Central memory CD4-positive, alpha-beta T cell (primary cell): Measurements from ENCODE around the gene RAB6A.
"Not testable (repeated sequence)": the region's sequence is repeated elsewhere in the genome, so short reads cannot be mapped to it uniquely, and the experiment has no call there.

Source experiments
- DNase-seq: peaks from one replicate; pipeline ENCODE4 v3.0.0; 2022
- total RNA-seq, 3 experiments: gene quantifications; one replicate each; lab custom pipeline; 2026; lab: John Stamatoyannopoulos, UW

Gene RAB6A
- total RNA-seq: 70.4 to 167 (median 95.8) reads per million in 3 experiments

DNA sequence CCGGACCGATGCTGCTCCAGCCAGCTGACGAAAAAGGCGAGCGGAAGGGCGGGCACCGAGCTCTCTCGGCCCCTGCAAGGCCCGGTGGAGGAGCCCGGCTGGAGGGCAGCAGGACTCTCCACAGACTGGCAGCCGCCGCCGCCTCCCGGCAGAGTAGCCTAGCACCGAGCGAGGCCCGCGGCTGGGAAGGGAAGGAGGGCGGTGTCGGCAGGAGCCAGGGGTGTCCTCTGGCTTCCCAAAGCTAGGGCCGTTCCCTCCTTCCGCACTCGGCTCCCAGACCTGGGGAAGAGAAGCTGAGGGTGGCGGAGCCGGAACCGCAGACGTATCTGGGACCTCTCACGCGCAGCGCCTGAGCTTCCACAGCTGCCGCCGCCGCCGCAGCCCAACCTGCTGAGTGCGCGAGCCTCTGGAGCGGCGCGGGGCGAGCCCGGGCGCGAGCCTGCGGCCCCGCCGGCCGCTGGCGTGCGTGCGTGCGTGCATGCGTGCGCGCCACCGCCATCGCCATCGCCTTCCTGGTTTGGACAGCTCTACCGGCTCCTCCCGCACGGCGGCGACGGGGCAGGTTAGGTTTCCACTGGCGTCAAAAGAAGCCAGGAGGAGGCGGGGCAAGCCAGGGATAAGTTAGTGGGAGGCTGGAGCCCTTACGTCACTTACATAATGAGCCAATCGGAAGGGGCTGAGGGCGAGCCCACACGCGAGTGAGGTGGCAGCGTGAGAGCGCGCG lies at the start of gene RAB6A:
Gene RAB6A, minus strand, starts transcription at position 396 of the 724 bp plus-strand sequence. CDS start 439 bp downstream, outside the sequence.
- peak; percentile 100 for DNase-seq

DNA sequence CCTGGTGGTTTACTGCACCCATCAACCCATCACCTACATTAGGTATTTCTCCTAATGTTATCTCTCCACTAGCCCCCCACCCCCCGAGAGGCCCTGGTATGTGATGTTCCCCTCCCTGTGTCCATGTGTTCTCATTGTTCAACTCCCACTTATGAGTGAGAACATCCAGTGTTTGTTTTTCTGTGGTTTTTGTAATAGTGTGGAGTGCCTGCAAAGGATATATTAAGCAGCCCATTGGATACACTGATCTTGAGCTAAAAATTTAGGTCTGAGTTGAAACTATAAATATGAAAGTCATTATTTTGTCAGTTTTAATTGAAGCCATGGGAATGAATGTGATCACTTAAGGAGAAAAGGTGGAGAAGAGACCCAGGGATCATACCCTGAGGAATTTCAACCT lies 49.8 kb upstream of the RAB6A start:
- DNase-seq: no peak

DNA sequence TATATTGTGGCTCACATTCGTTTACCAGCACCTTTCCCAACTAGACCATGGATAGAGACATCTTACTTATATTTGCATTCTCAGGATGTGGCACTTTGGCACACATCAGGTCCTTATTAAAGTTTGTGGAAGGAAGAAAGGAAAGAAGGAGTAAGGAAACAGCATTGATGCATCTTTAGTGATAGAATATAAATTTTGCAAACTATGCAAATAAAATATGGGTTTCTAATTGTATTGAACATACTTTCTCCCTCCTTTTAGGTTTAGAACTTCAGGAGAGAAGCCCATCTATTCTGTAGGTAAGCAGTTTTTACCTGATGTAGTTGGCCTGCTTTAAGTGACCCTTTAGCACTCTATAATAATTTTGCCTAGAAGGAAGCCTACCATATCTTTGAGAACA lies 47.2 kb upstream of the RAB6A start:
- DNase-seq: no peak

DNA sequence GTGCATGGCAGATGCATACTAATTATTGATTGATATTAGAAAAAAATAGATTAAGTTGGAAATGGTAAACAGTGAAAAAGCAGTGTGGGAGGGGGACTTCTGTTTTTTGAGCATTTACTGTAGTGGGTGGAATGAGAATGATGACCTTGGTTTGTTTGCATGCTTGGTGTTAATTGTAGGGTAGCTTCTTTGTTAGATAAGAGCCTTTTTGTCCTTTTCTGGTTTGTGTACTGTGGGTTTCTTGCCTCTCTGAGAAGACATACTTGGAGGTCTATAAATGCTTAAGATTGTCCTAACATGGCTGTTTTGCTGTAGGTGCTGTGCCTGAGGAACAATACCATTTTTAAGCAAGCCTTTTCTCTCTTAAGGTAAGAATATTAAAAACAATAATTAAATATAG lies 43.8 kb upstream of the RAB6A start:
- no peak for DNase-seq

DNA sequence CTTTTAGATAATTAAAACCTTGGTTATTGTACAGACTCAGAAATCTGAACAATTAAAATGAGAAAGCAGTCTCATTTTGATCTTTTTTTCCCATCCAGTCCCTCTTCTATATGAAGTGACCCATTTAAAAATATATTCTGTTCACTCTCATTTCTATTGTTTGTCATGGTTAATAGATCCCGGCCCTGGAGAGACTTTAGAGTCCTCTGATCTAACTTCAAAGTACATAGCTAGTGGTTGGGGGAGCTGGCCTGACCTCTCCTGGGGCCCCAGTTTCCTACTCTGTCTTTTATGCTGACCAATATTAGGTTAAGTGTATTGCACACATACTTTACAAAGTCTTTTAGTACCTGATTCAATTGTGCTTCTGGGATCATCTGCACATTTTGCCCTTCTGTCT lies 40.3 kb upstream of the RAB6A start:
- no peak for DNase-seq

DNA sequence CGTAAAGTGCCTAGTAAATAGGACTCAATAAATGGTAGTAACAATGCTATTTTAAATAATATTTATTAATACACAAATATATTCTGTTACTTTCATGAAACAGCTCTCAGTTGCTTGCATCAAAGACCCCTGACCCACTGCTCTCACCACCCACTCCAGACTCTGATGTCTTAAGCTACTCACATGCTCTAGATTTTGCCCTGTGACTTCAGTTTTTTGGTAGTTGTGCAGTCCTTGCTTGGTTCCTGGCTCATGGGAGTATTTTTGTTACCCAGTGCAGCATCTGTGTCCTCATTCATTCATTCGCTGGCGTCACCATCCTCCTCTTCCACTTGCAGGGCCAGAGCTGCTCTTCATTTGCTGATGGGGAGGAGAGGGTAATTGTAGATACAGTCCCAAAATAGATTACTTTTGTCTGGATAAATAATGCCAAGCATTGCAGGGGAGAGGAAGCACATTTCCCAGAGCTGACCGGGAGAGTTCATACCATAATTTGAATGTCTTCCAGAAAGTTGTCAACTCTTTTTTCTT lies 39.5 kb upstream of the RAB6A start:
- DNase-seq: no peak

DNA sequence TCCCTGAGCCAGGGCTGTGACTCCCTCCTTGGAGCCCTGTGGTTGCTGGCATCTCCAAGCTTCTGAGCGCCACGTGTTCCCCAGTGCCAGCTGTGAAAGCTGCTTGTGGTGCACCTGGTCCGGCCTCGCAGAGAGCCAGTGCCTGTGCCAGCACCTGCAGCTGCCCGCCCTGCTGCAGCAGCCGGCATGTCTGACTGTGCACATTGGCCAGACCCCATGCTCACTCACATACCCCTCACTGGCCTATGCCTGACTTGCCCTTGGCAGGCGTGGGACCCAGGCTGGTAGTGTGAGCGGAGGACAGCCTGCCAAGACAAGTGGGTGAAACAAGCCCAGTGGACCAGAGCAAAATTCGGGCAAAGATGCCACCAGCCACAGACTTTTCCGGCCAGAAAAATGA lies 36.6 kb upstream of the RAB6A start:
- DNase-seq: no peak

DNA sequence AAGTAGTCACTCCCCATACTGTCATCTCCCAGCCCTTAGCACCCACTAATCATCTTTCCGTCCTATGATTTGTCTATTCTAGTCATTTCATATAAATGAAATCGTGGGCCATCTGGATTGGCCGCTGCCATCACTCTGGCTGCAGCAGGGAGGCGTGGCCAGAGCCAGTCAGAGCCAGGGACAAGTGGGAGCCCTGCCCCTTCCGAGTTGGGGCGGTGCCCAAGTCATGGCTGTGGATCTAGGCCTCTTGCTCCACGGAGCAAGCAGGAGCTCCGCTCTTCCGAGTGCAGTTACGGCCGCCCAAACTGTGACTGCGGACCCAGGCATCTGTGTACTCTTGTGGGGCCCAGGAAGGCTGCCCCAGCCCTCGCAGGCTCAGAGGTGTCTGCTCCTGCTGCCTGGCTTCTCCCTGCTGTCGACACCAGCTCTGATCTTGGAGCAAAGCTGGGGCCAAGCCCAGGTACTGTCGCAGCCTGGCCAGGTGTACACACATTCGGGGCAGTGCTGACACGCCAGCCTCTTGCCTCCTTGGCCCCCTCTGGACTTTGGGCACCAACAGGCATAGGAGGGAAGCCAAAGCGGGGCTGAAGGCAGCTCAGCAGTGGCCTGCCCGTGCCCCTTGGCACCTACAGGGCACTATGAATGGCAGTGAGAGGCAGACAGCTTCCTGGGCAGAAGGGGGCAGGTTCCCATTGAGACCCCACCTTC lies 35.2 kb upstream of the RAB6A start:
- no peak for DNase-seq

DNA sequence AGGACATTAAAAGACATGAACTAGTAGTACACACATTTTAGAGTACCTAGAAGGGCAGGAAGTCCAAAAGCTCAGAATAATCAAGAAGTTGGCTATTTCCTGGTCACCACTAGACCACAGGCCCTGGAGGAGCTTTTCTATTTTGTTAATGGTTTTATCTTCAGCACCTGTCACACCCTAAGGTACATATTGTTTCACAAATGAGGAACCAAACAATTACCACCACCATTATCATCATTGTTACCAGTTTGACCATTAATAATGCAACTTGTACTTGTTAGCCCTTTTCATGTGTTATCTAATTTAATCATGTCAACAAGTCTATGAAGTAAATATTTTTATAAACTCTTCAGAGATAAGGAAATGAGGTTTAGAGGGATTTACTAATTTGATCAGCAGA lies 31.7 kb upstream of the RAB6A start:
- DNase-seq: no peak

DNA sequence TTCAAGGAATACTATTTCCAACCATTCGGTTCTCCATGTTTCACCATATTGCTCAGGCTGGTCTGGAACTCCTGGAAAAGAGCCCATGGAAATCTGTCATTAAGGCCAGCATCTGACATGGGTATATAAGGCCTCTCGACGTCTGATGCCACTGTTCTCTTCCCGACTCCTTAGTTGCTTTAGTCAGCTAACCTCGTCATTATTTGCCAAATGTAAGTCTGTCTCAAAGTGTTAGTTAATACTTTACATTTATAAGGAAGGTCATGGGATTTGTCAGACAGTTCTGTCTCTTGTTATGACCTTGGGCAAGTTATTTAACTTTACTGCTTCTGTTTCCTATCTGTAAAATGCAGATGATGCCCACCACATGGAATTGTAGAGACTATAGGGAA lies 28.4 kb upstream of the RAB6A start:
- DNase-seq: no peak

DNA sequence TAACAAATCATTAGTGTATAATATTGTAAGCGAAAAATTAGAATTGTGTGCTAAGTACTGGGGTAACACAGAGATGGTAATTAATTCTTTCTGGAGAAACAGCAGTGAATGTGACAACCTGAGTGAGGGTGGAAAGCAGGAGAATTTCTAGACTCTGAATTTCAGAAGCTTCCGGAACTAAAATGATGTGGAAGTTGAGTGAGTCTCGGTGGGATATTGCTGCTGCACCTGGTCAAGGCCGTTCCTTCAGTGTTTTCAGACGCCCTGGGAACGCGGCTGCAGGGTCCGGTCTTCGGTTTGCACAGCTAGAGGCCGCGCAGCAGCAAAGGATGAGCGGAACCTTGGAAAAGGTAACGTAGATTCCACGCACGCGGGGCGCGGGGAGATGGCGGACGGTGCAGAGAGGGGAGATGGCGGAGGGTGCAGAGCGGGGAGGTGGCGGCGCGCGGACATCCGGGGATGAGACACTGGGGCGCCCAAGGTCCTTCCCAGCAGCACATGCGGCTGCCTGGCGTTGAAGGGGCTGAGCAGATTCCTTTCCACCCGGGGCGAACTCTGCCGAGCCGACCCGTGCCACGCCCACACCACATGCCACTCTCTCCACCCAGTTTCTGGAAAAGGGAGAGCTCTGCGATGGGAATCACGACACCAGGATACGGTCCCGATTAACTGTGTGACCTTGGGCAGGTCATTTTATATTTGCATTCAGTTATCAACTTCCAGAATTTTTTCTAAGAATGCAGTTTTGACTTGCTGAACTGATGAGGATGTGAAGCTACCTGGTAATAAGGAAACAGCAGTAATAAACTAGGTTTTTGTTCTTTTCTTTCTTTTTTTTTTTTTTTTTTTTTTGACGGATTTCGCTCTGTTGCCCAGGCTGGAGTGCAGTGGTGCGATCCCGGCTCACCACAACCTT lies 27.0 kb upstream of the RAB6A start, which contains the start of gene MRPL48:
Gene MRPL48, plus strand, starts transcription at position 232 of the 916 bp plus-strand sequence. Its CDS starts 98 bp downstream, at position 330.
- peak; percentile 86 for DNase-seq

DNA sequence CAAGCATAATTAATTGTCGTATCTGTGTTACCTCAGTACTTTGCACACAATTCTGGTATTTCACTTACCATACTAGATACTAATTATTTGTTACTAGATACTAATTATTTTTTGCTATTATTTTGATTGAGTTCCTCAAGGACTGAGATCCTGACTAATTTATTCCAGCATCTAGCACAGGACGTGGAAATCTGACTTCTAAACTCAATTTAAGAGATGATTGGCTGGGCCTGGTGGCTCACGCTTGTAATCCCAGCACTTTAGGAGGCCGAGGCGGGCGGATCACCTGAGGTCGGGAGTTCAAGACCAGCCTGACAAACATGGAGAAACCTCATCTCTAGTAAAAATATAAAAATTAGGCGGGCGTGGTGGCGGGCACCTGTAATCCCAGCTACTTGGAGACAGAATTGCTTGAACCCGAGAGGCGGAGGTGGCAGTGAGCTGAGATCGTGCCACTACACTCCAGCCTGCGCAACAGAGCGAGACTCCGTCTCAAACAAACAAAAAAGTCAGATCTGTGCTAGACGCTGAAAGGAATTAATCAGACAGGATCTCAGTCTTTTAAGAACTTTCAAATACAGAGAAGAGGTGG lies 26.3 kb upstream of the RAB6A start:
- no peak for DNase-seq

DNA sequence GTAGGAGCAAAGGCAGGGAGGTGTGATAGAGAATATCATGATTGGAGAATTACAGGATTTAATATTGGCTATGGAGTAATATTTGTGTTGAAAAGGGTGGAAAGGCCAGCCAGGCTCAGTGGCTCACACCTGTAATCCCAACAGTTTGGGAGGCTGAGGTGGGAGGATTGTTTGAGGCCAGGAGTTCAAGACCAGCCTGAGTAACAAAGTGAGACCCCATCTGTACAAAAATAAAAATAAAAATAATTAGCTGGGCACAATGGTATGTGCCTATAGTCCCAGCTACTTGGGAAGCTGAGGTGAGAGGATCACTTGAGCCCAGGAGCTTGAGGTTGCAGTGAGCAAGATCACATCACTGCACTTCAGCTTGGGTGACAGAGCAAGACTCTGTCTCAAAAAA lies 24.6 kb upstream of the RAB6A start:
- not testable (repeated sequence) for DNase-seq

DNA sequence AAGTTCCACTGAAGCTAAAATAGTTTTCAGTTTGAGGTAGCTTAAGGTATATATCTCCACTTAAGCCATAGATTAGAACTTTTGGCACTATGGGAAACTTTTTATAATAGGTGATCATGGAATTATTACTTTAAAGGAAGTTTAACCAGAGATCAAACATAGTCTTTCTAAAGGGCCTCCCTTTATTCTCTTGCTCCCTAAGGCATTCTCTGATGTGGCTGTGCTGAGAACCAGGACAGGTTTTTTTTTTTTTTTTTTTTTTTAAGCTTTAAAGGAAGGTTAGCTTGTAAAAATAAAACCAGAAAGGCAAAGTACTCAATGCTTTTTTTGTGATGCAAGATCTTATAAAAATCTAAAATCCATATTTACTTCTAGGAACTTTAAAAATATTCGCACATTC lies 23.9 kb upstream of the RAB6A start:
- DNase-seq: no peak

DNA sequence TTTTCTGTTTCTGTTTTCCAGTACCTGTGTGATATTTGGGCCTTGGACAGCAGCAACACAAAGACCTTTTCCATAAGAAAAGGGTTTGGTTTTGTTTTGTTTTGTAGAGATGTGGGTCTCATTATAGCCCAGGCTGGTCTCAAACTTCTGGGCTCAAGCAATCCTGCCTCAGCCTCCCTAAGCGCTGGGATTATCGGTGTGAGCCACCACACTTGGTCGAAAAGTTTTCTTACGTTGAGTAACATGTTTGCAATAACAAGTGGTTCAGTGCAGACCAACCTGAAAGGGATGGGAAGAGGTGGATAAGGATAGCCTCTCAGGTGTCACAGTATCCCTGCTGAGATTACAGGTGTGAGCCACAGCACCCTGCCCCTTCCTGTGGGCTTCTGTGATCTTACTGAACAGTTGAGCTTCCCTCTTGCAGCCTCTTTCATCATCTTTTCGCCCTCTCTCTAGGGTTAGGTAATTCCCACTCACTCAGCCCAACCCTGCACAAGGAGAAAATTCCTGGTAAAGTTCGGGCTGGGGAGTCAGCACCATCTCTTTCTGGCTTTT lies 23.3 kb upstream of the RAB6A start:
- no peak for DNase-seq

DNA sequence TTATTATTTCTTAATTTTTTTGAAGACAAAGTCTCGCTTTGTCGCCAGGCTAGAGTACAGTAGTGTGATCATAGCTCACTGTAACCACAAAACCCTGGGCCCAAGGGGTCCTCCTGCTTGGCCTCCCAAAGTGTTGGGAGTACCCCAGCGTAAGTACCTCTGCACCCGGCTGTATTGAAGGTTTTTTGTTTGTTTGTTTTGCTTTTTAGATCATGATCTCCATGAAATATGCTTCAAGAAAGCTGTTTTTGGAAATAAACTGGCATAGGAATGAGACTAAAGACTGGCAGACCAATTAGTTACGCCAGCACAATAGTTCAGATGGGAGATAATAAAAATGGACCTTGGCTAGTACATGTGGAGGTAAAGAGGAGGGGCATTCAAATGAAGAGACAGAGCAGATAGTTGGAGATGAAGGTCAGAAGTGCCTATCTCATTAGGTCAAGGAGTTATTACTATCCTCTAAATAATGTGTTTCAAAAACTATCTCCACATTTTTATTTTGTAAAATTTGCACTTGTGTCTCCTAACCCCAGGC lies 22.7 kb upstream of the RAB6A start:
- no peak for DNase-seq

DNA sequence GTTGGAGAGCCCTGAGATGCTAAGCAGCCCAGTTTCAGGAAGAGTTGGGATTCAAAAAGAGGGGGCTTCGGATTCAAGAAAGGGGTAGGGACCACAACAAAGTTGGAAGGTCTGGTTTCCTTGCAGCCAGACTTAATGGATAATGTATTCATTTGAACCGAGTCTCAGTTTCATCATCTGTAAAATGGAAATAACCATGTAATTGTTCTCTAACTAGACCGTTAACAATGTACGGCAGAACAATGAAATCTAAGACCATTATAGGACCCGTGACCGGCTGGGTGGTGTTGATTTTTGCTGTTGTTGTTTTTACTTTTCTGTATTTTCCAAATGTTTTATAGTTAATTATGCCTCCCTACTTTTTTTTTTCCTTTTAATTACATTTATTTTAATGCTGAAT lies 20.4 kb upstream of the RAB6A start:
- DNase-seq: no peak

DNA sequence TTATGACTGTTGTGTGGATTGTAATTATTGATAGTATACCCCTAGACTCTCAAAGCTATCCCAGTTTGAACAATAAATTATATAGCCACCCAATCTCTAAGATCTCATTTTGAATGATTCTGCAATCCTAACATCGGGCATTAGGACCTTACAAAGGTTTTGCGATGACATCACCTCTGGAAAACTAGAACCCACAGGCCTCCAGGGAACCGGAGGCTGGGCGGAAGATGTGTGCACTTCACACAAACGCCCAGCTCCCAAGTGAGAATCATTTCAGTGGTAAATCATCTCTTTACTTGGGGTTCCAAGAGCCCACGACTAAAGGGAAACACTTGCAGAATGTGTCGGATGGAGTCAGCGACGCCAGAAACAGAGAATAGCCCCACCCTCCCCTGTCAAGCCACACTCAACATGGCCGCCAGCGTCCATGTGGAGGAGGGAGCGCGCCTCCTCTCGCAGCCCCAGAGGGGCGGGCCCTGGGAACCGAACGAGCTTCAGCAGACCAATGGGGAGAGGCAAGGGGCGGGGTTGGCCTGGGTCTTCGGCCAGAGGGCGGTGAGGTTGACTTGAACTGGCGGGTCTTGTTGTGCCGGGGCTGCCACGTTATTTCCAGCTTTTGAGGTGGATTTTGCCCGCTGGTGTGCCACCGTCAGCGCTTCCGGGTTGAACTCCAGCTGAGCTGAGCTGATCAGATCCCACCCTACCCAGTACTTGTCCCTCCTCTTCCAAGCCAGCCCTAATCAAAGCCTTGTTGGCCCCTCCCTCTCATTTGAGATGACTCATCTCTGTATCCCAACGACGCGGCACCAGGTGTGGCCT lies 18.4 kb upstream of the RAB6A start:
- DNase-seq: peak; percentile 97

DNA sequence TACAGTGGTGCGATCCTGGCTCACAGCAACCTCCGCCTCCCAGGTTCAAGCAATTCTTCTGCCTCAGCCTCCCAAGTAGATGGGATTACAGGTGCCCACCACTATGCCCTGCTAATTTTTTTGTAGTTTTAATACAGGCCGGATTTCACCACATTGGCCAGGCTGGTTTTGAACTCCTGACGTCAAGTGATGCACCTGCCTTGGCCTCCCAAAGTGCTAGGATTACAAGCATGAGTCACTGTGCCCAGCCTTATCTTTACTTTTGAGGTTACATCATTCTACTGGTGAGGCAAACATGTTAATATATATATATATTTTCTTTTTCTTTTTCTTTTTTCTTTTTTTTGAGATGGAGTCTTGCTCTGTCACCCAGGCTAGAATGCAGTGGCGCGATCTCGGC lies 9.9 kb upstream of the RAB6A start:
- DNase-seq: not testable (repeated sequence)

DNA sequence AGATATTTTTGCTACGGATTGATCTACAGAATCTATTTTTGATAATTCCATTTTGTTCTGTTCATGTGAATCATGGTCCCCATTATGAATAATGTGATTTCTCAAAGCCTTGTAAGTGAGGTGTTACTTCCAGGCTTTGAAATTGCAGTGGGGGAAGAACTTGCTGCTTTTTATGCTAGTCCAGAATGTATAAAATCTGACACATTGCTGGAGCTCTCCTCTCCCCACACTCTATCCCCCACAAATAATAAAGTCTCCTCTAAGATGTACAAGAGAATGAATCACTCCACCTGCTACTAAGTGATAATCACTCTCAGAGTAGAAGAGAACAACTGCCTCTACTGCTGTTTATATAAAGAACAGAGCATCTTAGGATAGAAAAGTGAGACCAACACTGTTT lies 5.9 kb upstream of the RAB6A start:
- DNase-seq: no peak

DNA sequence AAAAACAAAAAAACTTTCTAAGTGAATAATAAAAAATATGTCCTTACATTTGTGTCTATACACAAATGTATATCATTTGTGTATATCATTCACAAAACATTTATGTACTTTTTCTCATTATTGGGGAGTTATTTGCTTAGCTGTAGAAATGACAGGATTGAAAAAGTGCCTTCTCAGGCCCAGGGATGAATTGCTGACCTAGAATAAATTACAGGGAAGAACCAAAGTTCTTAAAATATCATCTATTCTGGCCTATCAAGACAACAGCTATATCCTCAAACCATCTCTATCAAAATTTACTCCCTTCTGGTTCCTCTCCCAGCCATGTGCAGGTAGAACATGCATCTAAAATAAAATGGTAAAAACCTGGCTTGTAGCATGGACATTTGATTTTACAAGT lies 1.9 kb upstream of the RAB6A start:
- no peak for DNase-seq
